HCT116 (cell line): ENCODE data around the gene ITGA2B. TPM values are rescaled to one million over a fixed set of nuclear protein-coding genes. Genes with fewer than 3 reads are reported as not detected.

Experiments
- ATAC-seq: fragments of 200-7000 bp; cut with Tn5 transposase; 2 replicates; pipeline ENCODE4 v1.9.1; 2020; ENCODE audit warnings: mild to moderate bottlenecking, moderate library complexity
- BruUV-seq: library from RNA; stranded (reverse); fragments of 400-500 nt; replicated peaks from 2 replicates; lab custom pipeline; 2021; lab: Mats Ljungman, UMichigan
- CTCF ChIA-PET: fragments of 300-600 bp; sonication (Branson Sonifier 250); formaldehyde crosslinking; loops from one replicate; lab custom pipeline; 2021; ENCODE audit warnings: antibody characterized with exemption; lab: Charles Lee
- POLR2A ChIA-PET: fragments of 300-600, 350-600 bp; sonication (Branson Sonifier 250); formaldehyde crosslinking; loops from one replicate; lab custom pipeline; 2021; ENCODE audit warnings: antibody characterized with exemption; lab: Charles Lee
- RAD21 ChIA-PET, 2 experiments: fragments of 300-600 bp; sonication (Branson Sonifier 250); formaldehyde crosslinking; loops; one replicate each; lab custom pipeline; 2023; ENCODE audit warnings: low total read pairs in 2 of 2; ENCODE audit not compliant: uncharacterized antibody in 2 of 2, unreplicated experiment in 2 of 2, low non-redundant PET in 1 of 2; lab: Charles Lee
- DNase-seq: peaks from one replicate; pipeline ENCODE4 v3.0.0-alpha.2; 2010; ENCODE audit warnings: low read depth, low spot score
- H2AFZ ChIP-seq: fragments of 200-600 bp; shearing (Covaris generic), sonication (generic); 2 replicates; pipeline ENCODE4 v1.6.1; 2017; ENCODE audit warnings: low read depth, mixed run types, mixed read lengths, antibody characterized with exemption, low read length; ENCODE audit not compliant: poor library complexity, severe bottlenecking
- H3K27ac ChIP-seq: 2 replicates; pipeline ENCODE4 v1.5.1; 2012; ENCODE audit warnings: low read depth, low read length
- H3K27me3 ChIP-seq: fragments of 200-600 bp; sonication (generic); 2 replicates; pipeline ENCODE4 v1.6.1; 2016; ENCODE audit warnings: mixed run types, low read length, mixed read lengths; ENCODE audit not compliant: insufficient read depth
- H3K36me3 ChIP-seq, 2 experiments: fragments of 200-500 bp in 1 of 2; fragments of 200-600 bp in 1 of 2; sonication (Bioruptor generic) in 1 of 2; sonication (generic) in 1 of 2; 2 replicates each; pipeline versions ENCODE4 v1.5.1 to v1.6.1; 2014 to 2016; ENCODE audit warnings: low read length in 2 of 2, inconsistent platforms in 1 of 2, mixed read lengths in 1 of 2, mixed run types in 1 of 2; ENCODE audit not compliant: insufficient read depth in 2 of 2, control insufficient read depth in 1 of 2
- H3K4me1 ChIP-seq, 2 experiments: fragments of 200-600 bp in 1 of 2; sonication (generic) in 1 of 2; 2 replicates each; pipeline versions ENCODE4 v1.5.1 to v1.6.1; 2012 to 2017; ENCODE audit warnings: low read length in 2 of 2, inconsistent platforms in 1 of 2, mild to moderate bottlenecking in 1 of 2, mixed read lengths in 1 of 2, mixed run types in 1 of 2, moderate library complexity in 1 of 2; ENCODE audit not compliant: insufficient read depth in 2 of 2, control insufficient read depth in 1 of 2
- H3K4me2 ChIP-seq: fragments of 200-600 bp; sonication (generic); 2 replicates; pipeline ENCODE4 v1.6.1; 2017; ENCODE audit warnings: mixed run types, low read length, mixed read lengths
- H3K4me3 ChIP-seq, 2 experiments: fragments of 200-600 bp in 1 of 2; sonication (generic) in 1 of 2; replicated peaks in 1 of 2; 2 replicates each; pipeline ENCODE4 v1.5.1; 2011 to 2016; ENCODE audit warnings: low read length in 2 of 2, control low read depth in 1 of 2, low read depth in 1 of 2, mild to moderate bottlenecking in 1 of 2, mixed read lengths in 1 of 2, mixed run types in 1 of 2
- H3K79me2 ChIP-seq: fragments of 200-600 bp; sonication (generic); 2 replicates; pipeline ENCODE4 v1.6.1; 2017; ENCODE audit warnings: mild to moderate bottlenecking, mixed run types, low read length, moderate library complexity, mixed read lengths; ENCODE audit not compliant: insufficient read depth
- H3K9ac ChIP-seq: fragments of 200-600 bp; sonication (generic); 2 replicates; pipeline ENCODE4 v1.6.1; 2016; ENCODE audit warnings: low read length, mixed read lengths
- H3K9me2 ChIP-seq: fragments of 200-600 bp; sonication (generic), shearing (Covaris generic); 2 replicates; pipeline ENCODE4 v1.6.1; 2017; ENCODE audit warnings: mixed run types, mild to moderate bottlenecking, moderate library complexity; ENCODE audit not compliant: insufficient read depth
- H3K9me3 ChIP-seq, 2 experiments: fragments of 200-500 bp in 1 of 2; fragments of 200-600 bp in 1 of 2; sonication (Bioruptor generic) in 1 of 2; sonication (generic) in 1 of 2; 2 replicates each; pipeline ENCODE4 v1.6.1; 2014 to 2017; ENCODE audit warnings: low read length in 2 of 2, mixed read lengths in 2 of 2, inconsistent platforms in 1 of 2, low read depth in 1 of 2, mild to moderate bottlenecking in 1 of 2, mixed run types in 1 of 2, moderate library complexity in 1 of 2; ENCODE audit not compliant: control insufficient read depth in 1 of 2, insufficient read depth in 1 of 2
- H4K20me1 ChIP-seq: fragments of 200-600 bp; sonication (generic), shearing (Covaris generic); 2 replicates; pipeline ENCODE4 v1.6.1; 2017; ENCODE audit warnings: mixed run types, mild to moderate bottlenecking, moderate library complexity; ENCODE audit not compliant: insufficient read depth
- CEBPB ChIP-seq: IDR thresholded peaks from 2 replicates; pipeline ENCODE4 v1.6.1; 2012; ENCODE audit warnings: low read depth
- EGR1 ChIP-seq: IDR thresholded peaks from 2 replicates; pipeline ENCODE4 v1.6.1; 2012; ENCODE audit warnings: low read depth
- EZH2phosphoT487 ChIP-seq: fragments of 200-600 bp; IDR thresholded peaks from 2 replicates; pipeline ENCODE4 v1.6.1; 2018; ENCODE audit warnings: antibody characterized with exemption, borderline replicate concordance
- JUND ChIP-seq: IDR thresholded peaks from 2 replicates; pipeline ENCODE4 v1.6.1; 2012
- POLR2A ChIP-seq: IDR thresholded peaks from 2 replicates; pipeline ENCODE4 v1.7.0; 2011; ENCODE audit warnings: borderline replicate concordance; ENCODE audit not compliant: insufficient read depth, insufficient read length; ENCODE audit errors: extremely low read depth
- POLR2AphosphoS5 ChIP-seq: IDR thresholded peaks from 2 replicates; pipeline ENCODE4 v1.6.1; 2011; ENCODE audit warnings: mild to moderate bottlenecking, low read depth, low read length, moderate library complexity
- TCF7L2 ChIP-seq: IDR thresholded peaks from 2 replicates; pipeline ENCODE4 v1.7.0; 2011; ENCODE audit warnings: borderline replicate concordance, inconsistent platforms; ENCODE audit not compliant: insufficient read depth, insufficient read length; ENCODE audit errors: extremely low read depth
- YY1 ChIP-seq: IDR thresholded peaks from 2 replicates; pipeline ENCODE4 v1.6.1; 2011; ENCODE audit warnings: low read length, low read depth, moderate library complexity, mild to moderate bottlenecking; ENCODE audit not compliant: insufficient replicate concordance; ENCODE audit errors: extremely low read depth
- ZBTB33 ChIP-seq: IDR thresholded peaks from 2 replicates; pipeline ENCODE4 v1.6.1; 2011; ENCODE audit warnings: mild to moderate bottlenecking, low read length, moderate library complexity; ENCODE audit not compliant: insufficient replicate concordance; ENCODE audit errors: extremely low read depth
- ZFX ChIP-seq: fragments of 450-650 bp; IDR thresholded peaks from 2 replicates; pipeline ENCODE4 v1.6.1; 2017
- ZNF274 ChIP-seq: fragments of 200-500 bp; sonication (Bioruptor generic); IDR thresholded peaks from 2 replicates; pipeline ENCODE4 v1.6.1; 2014; ENCODE audit warnings: mild to moderate bottlenecking, low read depth, low read length, inconsistent platforms
- intact Hi-C: fragments of 100-400 bp; cut with micrococcal nuclease; formaldehyde crosslinking; loops from 2 replicates; pipeline ENCODE4 v1.10.0; 2022
- total RNA-seq: library from RNA; stranded (reverse); gene quantifications from one replicate; pipeline ENCODE4 v1.2.1, GENCODE V29; 2021; ENCODE audit not compliant: unreplicated experiment
- TF ChIP-seq, protein P1 (sequence below): IDR thresholded peaks from 2 replicates; pipeline ENCODE4 v1.6.1; 2012
- TF ChIP-seq, protein P2 (sequence below), 3 experiments: fragments of 200-600 bp in 1 of 3; sonication (generic) in 1 of 3; IDR thresholded peaks in 2 of 3; conservative IDR thresholded peaks in 1 of 3; 2 replicates each; pipeline ENCODE4 v1.5.1; 2012 to 2017; ENCODE audit warnings: low read depth in 2 of 3, low read length in 2 of 3, antibody characterized with exemption in 1 of 3, borderline replicate concordance in 1 of 3, control low read depth in 1 of 3, mild to moderate bottlenecking in 1 of 3, mixed read lengths in 1 of 3, mixed run types in 1 of 3, moderate library complexity in 1 of 3; ENCODE audit not compliant: insufficient read depth in 1 of 3
- TF ChIP-seq, protein P3 (sequence below): IDR thresholded peaks from 2 replicates; pipeline ENCODE4 v1.6.1; 2012

ITGA2B gene
- total RNA-seq, 1 experiment from 2014 or later, result 7.6 TPM

DNA sequence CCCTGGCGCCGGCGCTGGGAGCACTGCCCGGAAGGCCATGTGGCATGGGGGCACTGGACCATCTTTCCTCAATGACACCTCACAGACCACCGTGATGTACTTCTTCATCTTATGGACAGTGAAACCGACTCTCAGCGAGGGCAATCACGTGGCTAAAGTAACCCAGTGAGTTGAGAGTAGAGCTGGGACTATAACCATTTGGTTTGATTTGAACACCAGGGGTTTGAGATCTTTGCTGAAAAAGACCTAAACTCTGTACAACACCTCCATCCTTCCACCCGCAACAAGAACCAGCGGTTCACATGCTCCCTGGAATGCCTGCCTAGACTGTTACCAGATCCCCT, 3.3 kb downstream of the ITGA2B start:
- Histone ChIP-seq H4K20me1 (no peaks in the 10 kb centered on the region), H3K4me3 (peak overlapping the region; percentile 57 to 67; a peak in 2 of 4 replicates), H3K4me2 (peak overlapping the region; percentile 98), H3K9me2 (no peaks in the 10 kb centered on the region), H3K4me1 (peaks cover 4 to 18% of the 10 kb centered on the region in 2 experiments; a peak in 3 of 4 replicates), H3K27me3 (no peaks in the 10 kb centered on the region), H3K27ac (no peak overlapping the region; the same call in 1 of the 2 replicates), H3K79me2 (no peaks in the 10 kb centered on the region), H3K9me3 (no peaks in the 10 kb centered on the region), H3K36me3 (no peaks in the 10 kb centered on the region), H2AFZ (no peak overlapping the region), H3K9ac (peak overlapping the region; percentile 77)
- ChIA-PET POLR2A (interaction anchor here (1.5 kb wide), 1 partner anchor 8 kb away, joined by 7 read pairs; no protein-coding TSS in a partner anchor), RAD21 (no interaction called here), CTCF (interaction anchor here (0.9 kb wide), 1 partner anchor 40 kb away, joined by 3 read pairs; no protein-coding TSS in a partner anchor)
- BruUV-seq, result no TSS peak
- intact Hi-C loops, result no loop called here
- TF ChIP-seq, protein P1, sequence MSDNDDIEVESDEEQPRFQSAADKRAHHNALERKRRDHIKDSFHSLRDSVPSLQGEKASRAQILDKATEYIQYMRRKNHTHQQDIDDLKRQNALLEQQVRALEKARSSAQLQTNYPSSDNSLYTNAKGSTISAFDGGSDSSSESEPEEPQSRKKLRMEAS, result no peak
- TF ChIP-seq EGR1 (no peak), EZH2phosphoT487 (no peak), CEBPB (no peak), ZBTB33 (no peak), POLR2A (no peak), JUND (no peak), ZFX (no peak), TCF7L2 (no peak), ZNF274 (no peak), YY1 (no peak), POLR2AphosphoS5 (no peak)
- TF ChIP-seq, protein P2, sequence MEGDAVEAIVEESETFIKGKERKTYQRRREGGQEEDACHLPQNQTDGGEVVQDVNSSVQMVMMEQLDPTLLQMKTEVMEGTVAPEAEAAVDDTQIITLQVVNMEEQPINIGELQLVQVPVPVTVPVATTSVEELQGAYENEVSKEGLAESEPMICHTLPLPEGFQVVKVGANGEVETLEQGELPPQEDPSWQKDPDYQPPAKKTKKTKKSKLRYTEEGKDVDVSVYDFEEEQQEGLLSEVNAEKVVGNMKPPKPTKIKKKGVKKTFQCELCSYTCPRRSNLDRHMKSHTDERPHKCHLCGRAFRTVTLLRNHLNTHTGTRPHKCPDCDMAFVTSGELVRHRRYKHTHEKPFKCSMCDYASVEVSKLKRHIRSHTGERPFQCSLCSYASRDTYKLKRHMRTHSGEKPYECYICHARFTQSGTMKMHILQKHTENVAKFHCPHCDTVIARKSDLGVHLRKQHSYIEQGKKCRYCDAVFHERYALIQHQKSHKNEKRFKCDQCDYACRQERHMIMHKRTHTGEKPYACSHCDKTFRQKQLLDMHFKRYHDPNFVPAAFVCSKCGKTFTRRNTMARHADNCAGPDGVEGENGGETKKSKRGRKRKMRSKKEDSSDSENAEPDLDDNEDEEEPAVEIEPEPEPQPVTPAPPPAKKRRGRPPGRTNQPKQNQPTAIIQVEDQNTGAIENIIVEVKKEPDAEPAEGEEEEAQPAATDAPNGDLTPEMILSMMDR (IDR thresholded peaks at IDR 0.05 in 2 of 3, conservative IDR thresholded peaks at IDR 0.05 in 1 of 3; ENCODE audit: borderline replicate concordance in 1 of 3, insufficient read depth in 1 of 3, low read depth in 2 of 3, low read length in 2 of 3), result no peak
- TF ChIP-seq, protein P3, sequence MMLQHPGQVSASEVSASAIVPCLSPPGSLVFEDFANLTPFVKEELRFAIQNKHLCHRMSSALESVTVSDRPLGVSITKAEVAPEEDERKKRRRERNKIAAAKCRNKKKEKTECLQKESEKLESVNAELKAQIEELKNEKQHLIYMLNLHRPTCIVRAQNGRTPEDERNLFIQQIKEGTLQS, result no peak
- ATAC-seq, result no peak
- no peak for DNase-seq
